Gastrocnemius medialis (tissue), 4 donors: Measurements from ENCODE around the gene CTU2.

Experiments used
- POLR2A ChIP-seq, 2 donors: fragments of 450-650 bp; IDR thresholded peaks; one replicate each; pipeline ENCODE4 v1.6.1; 2017; ENCODE audit warnings: antibody characterized with exemption in 2 of 2, mild to moderate bottlenecking in 2 of 2, moderate library complexity in 2 of 2
- TF ChIP-seq, protein P1 (sequence below), 5 experiments: fragments of 450-650 bp in 3 of 5; fragments of 200-600 bp in 2 of 5; sonication (generic) in 2 of 5; IDR thresholded peaks in 4 of 5; conservative IDR thresholded peaks in 1 of 5; 1 replicate in 4 of 5; 2 replicates in 1 of 5; pipeline ENCODE4 v1.5.1; 2016 to 2019; ENCODE audit warnings: antibody characterized with exemption in 5 of 5, mild to moderate bottlenecking in 3 of 5, moderate library complexity in 3 of 5

DNA sequence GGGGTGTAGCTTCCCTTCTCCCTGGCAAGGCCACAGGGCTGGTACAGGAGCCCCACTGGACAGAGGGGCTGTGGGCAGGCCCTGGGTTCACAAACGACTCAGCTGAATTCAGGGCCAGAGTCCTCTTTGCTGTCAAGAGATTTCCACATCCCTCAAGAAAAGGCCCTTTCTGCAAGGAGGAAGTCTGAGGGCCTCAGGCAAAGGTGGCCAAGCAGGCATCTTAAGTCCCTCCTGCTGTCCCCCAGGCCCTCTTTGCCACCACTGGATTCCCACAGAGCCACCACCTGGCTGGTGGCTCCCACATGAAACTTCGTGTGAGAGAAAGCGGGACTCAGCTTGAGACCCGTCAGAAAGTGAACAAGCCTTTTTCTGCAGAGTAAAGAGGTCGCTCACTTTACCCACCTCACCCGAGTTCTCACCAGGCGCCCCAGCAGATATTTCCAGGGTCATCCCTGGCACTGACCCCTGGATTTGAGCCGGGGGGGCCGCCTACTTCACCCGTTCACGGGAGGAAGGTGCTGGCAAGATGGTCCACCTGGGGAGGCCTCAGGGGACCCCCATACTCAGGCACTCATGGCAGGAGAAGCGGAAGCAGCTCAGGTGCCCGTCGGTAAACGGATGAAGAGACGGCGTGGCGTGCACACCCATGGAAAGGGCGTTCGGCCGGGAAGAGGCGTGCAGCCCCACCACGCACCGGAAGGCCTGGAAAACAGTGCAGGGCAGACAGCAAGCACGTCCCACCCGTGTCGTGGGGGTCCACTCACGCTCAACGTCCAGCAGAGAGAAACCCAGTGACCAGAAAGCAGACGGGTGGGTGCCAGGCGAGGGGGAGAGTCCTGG lies 3.7 kb upstream of the CTU2 start:
- TF ChIP-seq POLR2A (IDR thresholded peaks at IDR 0.05), result no peak
- TF ChIP-seq, protein P1, sequence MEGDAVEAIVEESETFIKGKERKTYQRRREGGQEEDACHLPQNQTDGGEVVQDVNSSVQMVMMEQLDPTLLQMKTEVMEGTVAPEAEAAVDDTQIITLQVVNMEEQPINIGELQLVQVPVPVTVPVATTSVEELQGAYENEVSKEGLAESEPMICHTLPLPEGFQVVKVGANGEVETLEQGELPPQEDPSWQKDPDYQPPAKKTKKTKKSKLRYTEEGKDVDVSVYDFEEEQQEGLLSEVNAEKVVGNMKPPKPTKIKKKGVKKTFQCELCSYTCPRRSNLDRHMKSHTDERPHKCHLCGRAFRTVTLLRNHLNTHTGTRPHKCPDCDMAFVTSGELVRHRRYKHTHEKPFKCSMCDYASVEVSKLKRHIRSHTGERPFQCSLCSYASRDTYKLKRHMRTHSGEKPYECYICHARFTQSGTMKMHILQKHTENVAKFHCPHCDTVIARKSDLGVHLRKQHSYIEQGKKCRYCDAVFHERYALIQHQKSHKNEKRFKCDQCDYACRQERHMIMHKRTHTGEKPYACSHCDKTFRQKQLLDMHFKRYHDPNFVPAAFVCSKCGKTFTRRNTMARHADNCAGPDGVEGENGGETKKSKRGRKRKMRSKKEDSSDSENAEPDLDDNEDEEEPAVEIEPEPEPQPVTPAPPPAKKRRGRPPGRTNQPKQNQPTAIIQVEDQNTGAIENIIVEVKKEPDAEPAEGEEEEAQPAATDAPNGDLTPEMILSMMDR (IDR thresholded peaks at IDR 0.05 in 4 of 5, conservative IDR thresholded peaks at IDR 0.05 in 1 of 5), result no peak
